Suprapubic skin (tissue), 4 donors: Measurements from ENCODE around the gene RYR3.

ENCODE experiments used
- CTCF ChIP-seq, 2 donors: fragments of 200-600 bp in 1 of 2; fragments of 450-650 bp in 1 of 2; sonication (generic) in 1 of 2; IDR thresholded peaks; one replicate each; pipeline ENCODE4 v1.5.1; 2016 to 2019; ENCODE audit warnings: antibody characterized with exemption in 2 of 2, mild to moderate bottlenecking in 1 of 2, moderate library complexity in 1 of 2
- POLR2A ChIP-seq, 2 donors: fragments of 450-650 bp; IDR thresholded peaks; one replicate each; pipeline ENCODE4 v1.6.1; 2017; ENCODE audit warnings: antibody characterized with exemption in 2 of 2, mild to moderate bottlenecking in 2 of 2, moderate library complexity in 2 of 2
- POLR2AphosphoS5 ChIP-seq, 3 donors: sonication (generic); formaldehyde crosslinking; IDR thresholded peaks; one replicate each; pipeline ENCODE4 v1.6.1; 2017; ENCODE audit warnings: antibody characterized with exemption in 3 of 3

GRCh38 chr15:33396475-33396874 lies 85.7 kb downstream of the RYR3 start:
- TF ChIP-seq CTCF (IDR thresholded peaks at IDR 0.05) (no peak), POLR2A (IDR thresholded peaks at IDR 0.05) (no peak), POLR2AphosphoS5 (IDR thresholded peaks at IDR 0.05) (no peak)
